ENCODE data around the gene FGGY.
"Not testable (repeated sequence)": the region's sequence is repeated elsewhere in the genome, so short reads cannot be mapped to it uniquely, and the experiment has no call there.

FGGY gene

GRCh38 chr1:59522925-59523505 is 226.1 kb downstream of the FGGY start:
- no peak for DNase-seq

DNA sequence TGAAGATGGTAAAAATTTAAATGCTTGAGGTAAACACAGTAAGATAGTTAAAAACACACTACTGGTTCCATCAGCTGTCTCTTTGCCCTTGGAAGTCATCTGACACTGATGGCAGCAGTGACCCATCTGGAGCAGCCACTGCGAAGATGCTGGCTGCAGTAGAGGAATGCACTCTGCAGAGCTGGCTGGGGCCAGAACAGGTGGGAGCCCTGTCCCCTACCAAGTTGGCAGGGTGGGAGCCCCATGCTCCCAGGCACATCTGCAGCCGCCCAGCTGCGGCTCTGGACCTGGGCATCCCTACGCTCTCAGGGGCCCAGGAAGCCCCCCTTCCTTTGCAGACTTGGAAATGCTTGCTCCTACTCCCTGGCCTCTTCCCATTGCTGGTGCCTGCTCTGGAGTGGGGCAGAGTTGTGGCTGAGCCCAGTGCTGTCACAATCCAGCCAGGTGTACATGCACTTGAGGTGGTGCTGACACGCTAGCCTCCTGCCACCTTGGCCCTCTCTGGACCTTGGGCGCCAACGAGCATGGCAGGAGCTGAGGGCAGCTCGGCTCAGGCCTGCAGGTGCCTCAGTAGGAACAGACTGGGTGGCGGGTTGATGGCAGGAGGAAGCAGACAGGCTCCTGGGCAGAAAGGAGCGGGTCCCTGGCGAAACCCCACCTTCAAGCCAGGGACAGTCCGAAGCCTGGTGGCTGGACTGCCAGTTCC is 227.0 kb downstream of the FGGY start:
- no peak for DNase-seq

DNA sequence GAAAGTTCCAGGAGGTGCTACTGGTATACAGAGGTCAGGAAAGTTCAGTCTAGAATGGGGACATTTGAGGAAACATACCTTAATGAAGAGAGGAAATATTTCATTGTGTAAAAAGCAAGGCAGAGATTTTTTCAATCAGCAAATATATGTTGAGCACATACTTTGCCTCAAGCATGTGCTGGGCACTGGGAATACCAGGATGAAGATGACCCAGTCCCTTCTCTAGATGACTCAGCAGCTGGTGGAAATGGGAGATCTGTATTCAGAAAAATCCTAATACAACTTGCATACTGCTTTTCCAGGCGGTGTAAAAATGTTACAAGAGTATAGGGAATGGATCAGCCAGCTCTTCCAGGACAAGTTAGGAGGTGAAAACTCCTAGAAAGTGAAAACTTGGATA is 229.3 kb downstream of the FGGY start:
- no peak for DNase-seq

- DNase-seq, result no peak
Measured at GRCh38 chr1:59528471-59528870, 231.6 kb downstream of the FGGY start.

GRCh38 chr1:59528900-59529299 is 232.0 kb downstream of the FGGY start:
- DNase-seq, result no peak

DNA sequence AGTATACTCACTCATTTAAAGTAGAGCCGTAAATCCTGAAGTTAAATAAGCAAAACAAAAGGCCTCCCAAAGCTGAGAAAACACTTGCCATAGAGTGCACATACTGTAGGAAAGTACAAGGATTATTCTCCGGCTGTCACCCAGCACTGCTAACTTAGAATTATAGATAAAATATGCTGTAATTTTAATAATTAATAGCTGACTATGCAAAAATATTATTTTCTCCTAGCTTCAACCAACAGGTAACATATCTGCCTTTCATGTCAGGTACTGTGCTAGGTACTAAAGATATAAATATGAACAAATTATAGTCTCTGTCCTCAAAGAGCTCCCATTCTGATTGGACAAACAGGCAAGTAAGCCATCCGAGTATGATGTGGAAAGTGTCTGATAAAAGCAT is 233.2 kb downstream of the FGGY start:
- no peak for DNase-seq

GRCh38 chr1:59532102-59532501 is 235.2 kb downstream of the FGGY start:
- no peak for DNase-seq

DNA sequence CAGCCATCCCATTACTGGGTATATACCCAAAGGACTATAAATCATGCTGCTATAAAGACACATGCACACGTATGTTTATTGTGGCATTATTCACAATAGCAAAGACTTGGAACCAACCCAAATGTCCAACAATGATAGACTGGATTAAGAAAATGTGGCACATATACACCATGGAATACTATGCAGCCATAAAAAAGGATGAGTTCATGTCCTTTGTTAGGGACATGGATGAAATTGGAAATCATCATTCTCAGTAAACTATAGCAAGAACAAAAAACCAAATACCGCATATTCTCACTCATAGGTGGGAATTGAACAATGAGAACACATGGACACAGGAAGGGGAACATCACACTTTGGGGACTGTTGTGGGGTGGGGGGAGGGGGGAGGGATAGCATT is 241.6 kb downstream of the FGGY start:
- DNase-seq, result not testable (repeated sequence)

- no peak for DNase-seq
Measured at GRCh38 chr1:59539961-59540681, 243.2 kb downstream of the FGGY start.

DNA sequence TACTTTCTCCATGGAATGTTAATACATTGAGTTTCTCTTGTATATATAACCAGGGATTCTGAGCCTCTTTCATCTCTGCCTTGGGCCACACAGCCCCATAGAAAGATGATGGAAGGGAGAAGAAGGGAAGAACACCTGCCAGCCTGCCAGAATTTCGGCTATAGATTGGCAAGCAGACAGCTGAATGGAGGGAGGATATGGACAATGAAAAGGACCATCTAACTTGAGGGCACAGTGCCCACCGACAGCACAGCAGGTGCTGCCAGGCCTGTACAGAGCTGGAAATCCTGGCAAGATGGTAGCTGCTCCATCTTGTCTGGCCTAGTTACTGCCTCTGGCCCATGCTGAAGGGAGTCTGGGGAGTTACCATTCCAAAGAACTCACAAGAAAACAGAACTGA is 244.3 kb downstream of the FGGY start:
- DNase-seq, result no peak

DNA sequence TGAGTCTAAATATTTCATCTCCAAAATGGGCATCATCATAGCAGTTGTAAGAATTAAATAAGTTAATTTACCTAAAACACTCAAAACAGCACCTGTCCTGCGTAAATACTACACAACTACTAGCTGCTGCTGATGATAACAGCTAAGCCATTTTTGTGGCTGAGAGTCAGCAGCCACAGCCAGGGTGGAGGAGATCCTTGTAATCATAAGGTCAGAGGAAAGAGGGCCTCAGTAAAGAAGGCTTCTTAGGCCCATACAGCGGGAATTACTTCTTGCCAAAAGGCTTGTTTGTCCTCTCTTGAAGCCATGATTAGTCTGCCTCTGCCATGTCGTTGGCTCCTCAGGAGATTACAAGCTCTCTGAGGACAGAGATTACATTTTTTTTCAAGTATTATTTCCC is 245.0 kb downstream of the FGGY start:
- no peak for DNase-seq

DNA sequence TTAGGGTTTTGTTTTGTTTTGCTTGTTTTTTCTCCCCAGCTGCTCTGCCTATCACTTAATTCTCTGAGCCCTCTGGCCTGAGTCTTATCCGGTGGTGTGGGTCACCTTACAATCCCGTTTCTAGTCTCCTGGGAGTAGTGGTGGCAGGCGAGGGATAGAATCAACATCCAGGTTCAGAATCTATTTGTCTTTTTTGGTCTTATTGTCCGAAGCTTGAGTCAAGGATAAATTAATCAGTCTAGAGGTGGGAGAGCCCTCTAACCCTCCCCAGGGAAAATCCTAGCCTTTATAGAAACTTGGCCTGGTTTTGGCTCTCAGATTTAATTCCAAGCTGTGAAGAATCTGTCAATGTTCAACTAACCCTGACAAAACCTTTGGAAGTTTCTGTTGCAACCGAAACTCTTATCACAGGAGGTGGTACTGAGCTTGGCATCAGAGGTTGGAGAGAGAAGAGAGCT is 246.3 kb downstream of the FGGY start:
- DNase-seq, result no peak

DNA sequence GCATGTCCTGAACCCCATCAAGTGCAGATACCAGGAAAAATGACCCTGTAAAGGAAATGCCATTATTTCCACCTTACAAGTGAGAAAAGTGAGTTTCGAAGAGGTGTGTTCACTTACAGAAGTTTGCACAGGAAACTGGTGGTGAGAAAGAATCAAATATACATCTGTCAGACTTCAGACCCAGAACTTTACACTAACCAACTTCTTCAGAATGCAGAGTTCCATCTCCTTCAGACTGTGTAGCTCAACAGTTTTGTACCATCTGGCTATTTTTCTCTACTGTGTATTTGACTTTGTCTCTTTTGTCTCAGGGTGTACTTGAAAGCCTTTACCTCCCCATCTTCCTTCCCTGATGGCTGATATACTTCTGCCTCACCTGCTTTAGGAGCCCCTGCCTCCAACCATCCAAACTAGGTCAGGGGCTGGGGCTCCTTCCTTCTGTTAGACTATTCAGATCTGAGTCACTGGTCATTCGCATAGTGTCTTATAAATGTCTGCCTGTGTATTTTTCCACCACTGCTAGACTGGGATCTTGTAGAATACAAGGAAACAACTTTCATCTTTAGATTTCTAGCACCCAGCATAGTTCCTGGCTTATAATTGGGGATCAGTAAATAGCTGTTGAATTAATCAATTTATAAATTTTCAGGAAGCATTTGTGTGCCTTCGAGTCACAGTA is 247.9 kb downstream of the FGGY start:
- DNase-seq, result no peak

DNA sequence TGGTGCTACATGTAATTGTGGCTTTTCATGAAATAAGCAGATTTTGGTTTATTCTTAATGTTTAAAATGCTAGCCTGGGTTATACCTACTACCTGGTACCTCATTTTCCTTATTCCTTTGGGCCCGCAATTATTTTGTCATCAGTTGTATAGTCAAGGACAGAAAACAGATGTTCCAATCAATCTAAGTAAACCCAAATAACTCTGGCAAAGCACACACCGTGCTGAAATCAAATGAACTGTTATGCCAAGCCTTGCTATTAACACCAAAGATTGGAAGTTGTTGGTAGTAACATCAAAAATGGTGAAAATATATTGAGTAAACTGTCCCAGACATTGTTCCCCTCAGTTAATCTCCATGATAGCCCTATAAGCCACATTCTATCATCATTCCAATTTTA is 248.9 kb downstream of the FGGY start:
- no peak for DNase-seq

GRCh38 chr1:59549066-59549837 is 252.4 kb downstream of the FGGY start:
- no peak for DNase-seq

- no peak for DNase-seq
Measured at GRCh38 chr1:59549903-59550302, 253.0 kb downstream of the FGGY start.

GRCh38 chr1:59552007-59552406 is 255.1 kb downstream of the FGGY start:
- no peak for DNase-seq

DNA sequence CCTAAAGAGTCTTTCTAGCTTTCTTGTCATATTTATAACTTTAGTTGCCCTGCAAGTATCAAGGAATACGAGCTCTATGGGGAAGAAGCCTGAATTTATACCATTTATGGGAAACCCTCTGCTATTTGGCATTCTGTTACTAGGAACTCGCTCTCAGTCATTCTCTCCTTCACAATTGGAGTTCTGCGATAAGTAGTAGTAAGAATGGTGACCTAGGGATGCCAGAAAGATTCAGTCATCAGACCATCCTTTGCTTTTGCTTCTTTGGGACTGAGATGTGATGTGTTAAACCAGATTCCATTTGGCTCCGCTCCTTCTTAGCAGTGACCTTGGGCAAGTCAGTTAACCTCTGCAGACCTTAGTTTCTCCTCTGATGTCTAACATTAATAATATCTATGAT is 256.5 kb downstream of the FGGY start:
- DNase-seq, result no peak

DNA sequence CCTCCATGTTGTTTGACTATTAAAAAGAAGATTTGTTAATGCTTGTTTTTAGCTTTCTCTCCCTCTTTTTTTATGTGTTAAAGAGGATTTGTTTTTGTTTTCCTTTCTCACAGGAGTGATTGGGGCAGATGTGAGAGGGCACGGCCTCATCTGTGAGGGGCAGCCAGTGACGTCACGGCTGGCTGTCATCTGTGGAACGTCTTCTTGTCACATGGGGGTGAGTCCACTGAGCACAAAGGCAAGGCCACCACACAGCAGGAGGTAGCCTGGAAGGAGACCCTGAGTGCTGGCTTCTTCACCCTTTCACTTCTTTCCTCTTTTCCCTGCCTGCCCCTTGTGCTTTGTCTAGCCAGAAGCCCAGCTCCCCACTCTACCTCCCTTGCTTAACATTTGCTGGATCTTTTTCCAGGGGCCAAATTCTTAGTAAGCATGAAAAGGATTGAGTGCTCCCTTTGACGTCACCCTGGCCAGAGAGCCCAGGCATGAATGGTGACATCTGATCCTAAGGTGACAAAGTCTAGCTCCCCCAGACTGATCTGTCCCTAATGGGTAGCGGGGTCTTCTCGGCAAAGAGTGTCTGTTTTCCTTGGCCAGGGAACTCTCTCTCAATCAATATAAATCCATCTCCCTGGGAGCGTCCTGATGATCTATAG is 257.2 kb downstream of the FGGY start:
- no peak for DNase-seq

DNA sequence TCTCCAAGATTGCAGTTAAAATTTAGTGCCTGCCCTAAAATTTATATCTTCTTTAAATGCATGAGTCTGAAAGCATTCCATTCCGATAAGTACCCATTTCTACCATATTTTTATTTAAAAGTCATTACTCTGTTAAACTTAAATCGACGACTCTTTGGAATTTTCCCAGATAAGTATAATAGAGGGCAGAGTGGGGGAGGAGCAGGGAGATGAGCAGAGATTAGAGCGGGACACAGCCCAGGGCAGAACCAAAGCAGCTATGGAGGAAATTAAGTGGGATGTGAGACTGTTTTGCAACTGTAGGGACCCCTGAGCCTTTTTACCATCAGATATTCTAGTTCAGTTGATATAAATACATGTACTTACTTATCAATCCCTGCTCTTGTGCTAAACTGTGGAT is 257.9 kb downstream of the FGGY start:
- no peak for DNase-seq

DNA sequence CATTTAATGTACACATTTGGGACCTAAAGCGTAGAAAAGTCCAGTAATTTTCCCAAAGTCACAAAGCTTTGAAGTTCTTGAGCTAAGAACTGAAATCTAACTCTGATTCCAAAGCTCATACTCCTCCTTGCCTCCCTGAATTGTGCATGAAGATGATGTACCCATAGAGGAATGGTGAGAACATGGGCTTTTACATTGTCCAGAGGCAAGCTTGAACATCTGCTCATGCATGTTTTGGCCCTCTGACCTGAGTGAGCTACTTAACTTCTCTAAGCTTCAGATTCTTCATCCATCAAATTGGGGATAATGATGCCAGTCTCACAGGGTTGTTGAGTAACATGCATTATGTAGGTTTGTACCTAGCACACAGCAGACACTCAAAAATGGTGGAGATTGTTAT is 259.5 kb downstream of the FGGY start:
- DNase-seq, result no peak

DNA sequence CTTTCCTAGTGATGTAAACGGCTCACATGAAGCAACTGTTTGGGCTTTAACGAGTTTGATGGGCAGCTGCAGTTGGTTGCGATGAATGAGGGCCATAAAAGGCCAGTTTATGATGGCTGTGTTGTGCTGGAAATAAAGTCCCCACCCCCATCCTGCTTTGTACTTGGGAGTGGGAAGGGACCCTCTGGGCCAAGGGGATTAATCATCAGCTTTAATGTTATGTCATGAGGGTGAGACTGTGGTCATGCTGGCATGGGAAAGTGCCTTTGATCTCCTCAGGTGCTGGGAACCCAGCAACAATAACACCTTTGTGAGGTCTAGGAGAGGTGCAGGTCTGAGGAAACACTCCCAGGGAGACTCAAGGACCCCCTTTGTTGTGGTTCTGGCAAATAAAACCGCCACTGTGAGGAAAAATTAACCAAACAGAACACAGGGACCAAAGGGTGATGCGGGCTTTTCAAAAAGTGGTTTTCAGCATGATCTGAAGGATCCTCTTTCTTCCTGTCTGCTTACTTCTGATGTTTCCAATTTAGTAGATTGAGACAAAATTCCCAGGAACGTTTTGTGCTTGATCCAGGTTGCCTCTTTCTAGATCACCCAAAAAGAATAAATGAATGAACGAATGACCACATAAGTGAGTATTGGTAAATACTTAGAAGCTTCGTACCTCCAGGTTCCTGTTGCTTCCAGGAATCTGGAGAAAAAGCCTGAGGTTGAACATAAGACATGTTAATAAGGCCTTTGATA is 260.1 kb downstream of the FGGY start:
- no peak for DNase-seq
